Liver (tissue), 9 donors: ENCODE measurements around the gene SAMD4A. TPM values are rescaled to one million over a fixed set of nuclear protein-coding genes. Genes with fewer than 3 reads are reported as not detected.

Source experiments
- DNase-seq: peaks from one replicate; pipeline ENCODE4 v3.0.0-alpha.2; 2017; ENCODE audit warnings: low spot score
- H3K27ac ChIP-seq, 2 donors: one replicate each; pipeline ENCODE4 v1.7.0; 2013; ENCODE audit warnings: inconsistent platforms in 2 of 2, low read length in 2 of 2, control low read depth in 1 of 2, low read depth in 1 of 2, mild to moderate bottlenecking in 1 of 2
- H3K27me3 ChIP-seq, 4 donors: one replicate each; pipeline versions ENCODE4 v1.6.1 to v1.7.0; 2013; ENCODE audit warnings: low read length in 3 of 4, inconsistent platforms in 1 of 4, mild to moderate bottlenecking in 1 of 4, moderate library complexity in 1 of 4; ENCODE audit not compliant: control insufficient read depth in 4 of 4, insufficient read depth in 4 of 4
- H3K36me3 ChIP-seq, 4 donors: one replicate each; pipeline versions ENCODE4 v1.6.1 to v1.7.0; 2013; ENCODE audit warnings: low read length in 3 of 4, mild to moderate bottlenecking in 3 of 4, low read depth in 1 of 4, moderate library complexity in 1 of 4; ENCODE audit not compliant: control insufficient read depth in 4 of 4, insufficient read depth in 3 of 4
- H3K4me1 ChIP-seq, 4 donors: one replicate each; pipeline versions ENCODE4 v1.6.1 to v1.7.0; 2013; ENCODE audit warnings: low read length in 3 of 4, mild to moderate bottlenecking in 3 of 4, moderate library complexity in 1 of 4; ENCODE audit not compliant: control insufficient read depth in 4 of 4, insufficient read depth in 4 of 4
- H3K4me3 ChIP-seq, 3 donors: one replicate each; pipeline versions ENCODE4 v1.6.1 to v1.7.0; 2013; ENCODE audit warnings: low read length in 3 of 3, control low read depth in 1 of 3, low read depth in 1 of 3, mild to moderate bottlenecking in 1 of 3
- H3K9ac ChIP-seq, 2 donors: one replicate each; pipeline ENCODE4 v1.7.0; 2013; ENCODE audit warnings: low read length in 2 of 2, mild to moderate bottlenecking in 2 of 2, moderate library complexity in 2 of 2, control low read depth in 1 of 2, low read depth in 1 of 2
- H3K9me3 ChIP-seq, 4 donors: one replicate each; pipeline versions ENCODE4 v1.6.1 to v1.7.0; 2013; ENCODE audit warnings: low read length in 3 of 4; ENCODE audit not compliant: control insufficient read depth in 4 of 4
- EGR1 ChIP-seq, 2 donors: IDR thresholded peaks; 2 replicates each; pipeline ENCODE4 v1.6.1; 2016 to 2018; ENCODE audit warnings: antibody characterized with exemption in 2 of 2, low read depth in 2 of 2
- FOXA1 ChIP-seq: IDR thresholded peaks from 2 replicates; pipeline ENCODE4 v1.6.1; 2016; ENCODE audit warnings: antibody characterized with exemption
- GABPA ChIP-seq, 2 donors: IDR thresholded peaks in 1 of 2; conservative IDR thresholded peaks in 1 of 2; 2 replicates each; pipeline ENCODE4 v1.6.1; 2016; ENCODE audit warnings: antibody characterized with exemption in 2 of 2, mild to moderate bottlenecking in 1 of 2, moderate library complexity in 1 of 2
- HNF4A ChIP-seq, 2 donors: conservative IDR thresholded peaks; 2 replicates each; pipeline ENCODE4 v1.6.1; 2016; ENCODE audit warnings: antibody characterized with exemption in 2 of 2, mild to moderate bottlenecking in 2 of 2
- NR2F2 ChIP-seq: IDR thresholded peaks from 2 replicates; pipeline ENCODE4 v1.6.1; 2016; ENCODE audit warnings: antibody characterized with exemption
- RXRA ChIP-seq, 2 donors: IDR thresholded peaks; 2 replicates each; pipeline ENCODE4 v1.6.1; 2017 to 2018; ENCODE audit warnings: antibody characterized with exemption in 2 of 2, mild to moderate bottlenecking in 1 of 2
- SP1 ChIP-seq: IDR thresholded peaks from 2 replicates; pipeline ENCODE4 v1.6.1; 2018; ENCODE audit warnings: antibody characterized with exemption, mild to moderate bottlenecking
- TAF1 ChIP-seq: conservative IDR thresholded peaks from 2 replicates; pipeline ENCODE4 v1.6.1; 2016; ENCODE audit warnings: antibody characterized with exemption, mild to moderate bottlenecking
- YY1 ChIP-seq: IDR thresholded peaks from 2 replicates; pipeline ENCODE4 v1.6.1; 2016; ENCODE audit warnings: antibody characterized with exemption, mild to moderate bottlenecking
- WGBS: extraction: QIAGEN DNeasy Blood & Tissue Kit; methylation state at CpG from one replicate; pipeline ENCODE4 v1.1.7; 2013; 5-methylcytosine and 5-hydroxymethylcytosine counted together
- polyA plus RNA-seq, 2 donors: library from polyadenylated mRNA; stranded (reverse) in 1 of 2; unstranded in 1 of 2; fragments of 200-250 nt in 1 of 2; fragments of >200 nt in 1 of 2; fragmentation: Nextera tagmentation in 1 of 2; extraction: Ambion mirVana in 1 of 2; gene quantifications; one replicate each; pipeline versions ENCODE4 v1.2.1 to v1.2.3, GENCODE V29; 2013 to 2015
- total RNA-seq, 2 donors: library from RNA; depleted of rRNA; stranded (reverse); fragments of >200 nt; gene quantifications; one replicate each; pipeline ENCODE4 v1.2.3, GENCODE V29; 2014
- TF ChIP-seq, protein P1 (sequence below): IDR thresholded peaks from 2 replicates; pipeline ENCODE4 v1.6.1; 2016; ENCODE audit warnings: antibody characterized with exemption
- TF ChIP-seq, protein P2 (sequence below): IDR thresholded peaks from 2 replicates; pipeline ENCODE4 v1.6.1; 2016; ENCODE audit warnings: antibody characterized with exemption, mild to moderate bottlenecking
- TF ChIP-seq, protein P3 (sequence below): fragments of 150-350 bp; IDR thresholded peaks from 2 replicates; pipeline ENCODE4 v1.5.1; 2017; ENCODE audit warnings: improper control_type of control experiment, low read depth, low read length; ENCODE audit not compliant: missing input control
- donor health status: healthy.
- donor health status: healthy.
- donor health status: healthy.
- donor health status: healthy.
- donor health status: healthy.

SAMD4A gene
- total and polyA plus RNA-seq, 4 donors, result 4.3 to 17.8 (median 8.1) TPM

DNA sequence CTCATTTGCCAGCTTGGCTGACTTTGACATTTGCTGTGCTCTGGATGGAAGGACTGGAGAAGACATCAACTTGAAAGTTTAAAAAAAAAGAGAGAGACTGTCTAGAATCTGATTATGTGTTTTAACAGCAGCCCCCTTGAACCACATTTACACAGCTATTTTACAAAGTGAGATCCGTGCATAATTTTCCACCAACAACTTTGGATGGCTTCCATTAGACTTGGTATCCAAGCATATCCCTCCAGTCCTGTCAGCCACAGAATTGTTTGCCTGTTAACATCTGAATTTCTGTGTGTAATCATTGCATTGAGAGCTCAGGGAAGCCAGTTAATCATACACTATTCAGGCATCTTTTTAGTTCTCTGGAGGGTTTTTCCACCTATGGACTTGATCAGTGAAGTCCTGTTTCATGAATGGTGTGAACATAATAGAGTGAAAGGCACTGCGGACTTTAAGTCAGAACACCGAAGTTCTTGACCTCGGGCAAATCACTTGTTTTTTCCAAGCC lies 93.7 kb downstream of the SAMD4A start:
- Histone ChIP-seq H3K4me1 (peaks cover 0 to 3% (median 1%) of the 10 kb centered on the region in 4 donors), H3K27ac (no peak overlapping the region), H3K36me3 (no peaks in the 10 kb centered on the region), H3K9ac (no peak overlapping the region), H3K9me3 (no peaks in the 10 kb centered on the region), H3K27me3 (no peaks in the 10 kb centered on the region), H3K4me3 (no peak overlapping the region)
- TF ChIP-seq NR2F2 (no peak), FOXA1 (no peak), GABPA (IDR thresholded peaks at IDR 0.05 in 1 of 2, conservative IDR thresholded peaks at IDR 0.05 in 1 of 2) (no peak)
- TF ChIP-seq, protein P1, sequence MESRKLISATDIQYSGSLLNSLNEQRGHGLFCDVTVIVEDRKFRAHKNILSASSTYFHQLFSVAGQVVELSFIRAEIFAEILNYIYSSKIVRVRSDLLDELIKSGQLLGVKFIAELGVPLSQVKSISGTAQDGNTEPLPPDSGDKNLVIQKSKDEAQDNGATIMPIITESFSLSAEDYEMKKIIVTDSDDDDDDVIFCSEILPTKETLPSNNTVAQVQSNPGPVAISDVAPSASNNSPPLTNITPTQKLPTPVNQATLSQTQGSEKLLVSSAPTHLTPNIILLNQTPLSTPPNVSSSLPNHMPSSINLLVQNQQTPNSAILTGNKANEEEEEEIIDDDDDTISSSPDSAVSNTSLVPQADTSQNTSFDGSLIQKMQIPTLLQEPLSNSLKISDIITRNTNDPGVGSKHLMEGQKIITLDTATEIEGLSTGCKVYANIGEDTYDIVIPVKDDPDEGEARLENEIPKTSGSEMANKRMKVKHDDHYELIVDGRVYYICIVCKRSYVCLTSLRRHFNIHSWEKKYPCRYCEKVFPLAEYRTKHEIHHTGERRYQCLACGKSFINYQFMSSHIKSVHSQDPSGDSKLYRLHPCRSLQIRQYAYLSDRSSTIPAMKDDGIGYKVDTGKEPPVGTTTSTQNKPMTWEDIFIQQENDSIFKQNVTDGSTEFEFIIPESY, result no peak
- 82% methylated on average over 4 of the region's 4 CpGs for WGBS
- DNase-seq, result no peak

DNA sequence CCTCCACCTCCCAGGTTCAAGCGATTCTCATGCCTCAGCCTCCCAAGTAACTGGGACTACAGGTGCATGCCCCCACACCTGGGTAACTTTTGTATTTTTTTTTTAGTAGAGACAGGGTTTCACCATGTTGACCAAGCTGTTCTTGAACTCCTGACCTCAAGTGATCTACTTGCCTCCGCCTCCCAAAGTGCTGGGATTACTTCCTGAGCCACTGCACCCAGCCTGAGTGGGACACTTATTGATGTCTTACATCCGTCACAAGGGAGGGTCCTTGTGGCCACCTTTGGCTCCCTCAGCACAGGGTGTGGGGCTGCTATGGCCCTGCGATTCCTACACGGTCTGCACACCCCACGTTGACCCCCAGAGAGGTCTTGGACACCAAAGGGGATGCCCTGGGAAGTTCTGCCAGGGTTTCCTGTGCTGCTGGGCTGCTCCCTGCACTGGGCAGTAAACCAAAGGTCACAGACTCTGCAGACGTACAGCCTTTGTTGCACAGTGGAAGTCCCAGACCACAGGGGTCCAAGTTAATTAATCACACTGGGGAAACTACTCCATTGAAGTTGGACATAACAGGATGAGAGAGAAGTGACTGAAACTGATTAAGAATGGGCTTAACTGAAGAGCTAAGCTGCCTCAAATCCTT lies 95.7 kb downstream of the SAMD4A start:
- no peak overlapping the region for H3K27ac ChIP-seq
- no peak for TF ChIP-seq YY1
- TF ChIP-seq GABPA (IDR thresholded peaks at IDR 0.05 in 1 of 2, conservative IDR thresholded peaks at IDR 0.05 in 1 of 2), result no peak
- TF ChIP-seq EGR1 (IDR thresholded peaks at IDR 0.05; ENCODE audit: low read depth in 2 of 2), result no peak
- TF ChIP-seq TAF1, result no peak
- TF ChIP-seq, protein P2, sequence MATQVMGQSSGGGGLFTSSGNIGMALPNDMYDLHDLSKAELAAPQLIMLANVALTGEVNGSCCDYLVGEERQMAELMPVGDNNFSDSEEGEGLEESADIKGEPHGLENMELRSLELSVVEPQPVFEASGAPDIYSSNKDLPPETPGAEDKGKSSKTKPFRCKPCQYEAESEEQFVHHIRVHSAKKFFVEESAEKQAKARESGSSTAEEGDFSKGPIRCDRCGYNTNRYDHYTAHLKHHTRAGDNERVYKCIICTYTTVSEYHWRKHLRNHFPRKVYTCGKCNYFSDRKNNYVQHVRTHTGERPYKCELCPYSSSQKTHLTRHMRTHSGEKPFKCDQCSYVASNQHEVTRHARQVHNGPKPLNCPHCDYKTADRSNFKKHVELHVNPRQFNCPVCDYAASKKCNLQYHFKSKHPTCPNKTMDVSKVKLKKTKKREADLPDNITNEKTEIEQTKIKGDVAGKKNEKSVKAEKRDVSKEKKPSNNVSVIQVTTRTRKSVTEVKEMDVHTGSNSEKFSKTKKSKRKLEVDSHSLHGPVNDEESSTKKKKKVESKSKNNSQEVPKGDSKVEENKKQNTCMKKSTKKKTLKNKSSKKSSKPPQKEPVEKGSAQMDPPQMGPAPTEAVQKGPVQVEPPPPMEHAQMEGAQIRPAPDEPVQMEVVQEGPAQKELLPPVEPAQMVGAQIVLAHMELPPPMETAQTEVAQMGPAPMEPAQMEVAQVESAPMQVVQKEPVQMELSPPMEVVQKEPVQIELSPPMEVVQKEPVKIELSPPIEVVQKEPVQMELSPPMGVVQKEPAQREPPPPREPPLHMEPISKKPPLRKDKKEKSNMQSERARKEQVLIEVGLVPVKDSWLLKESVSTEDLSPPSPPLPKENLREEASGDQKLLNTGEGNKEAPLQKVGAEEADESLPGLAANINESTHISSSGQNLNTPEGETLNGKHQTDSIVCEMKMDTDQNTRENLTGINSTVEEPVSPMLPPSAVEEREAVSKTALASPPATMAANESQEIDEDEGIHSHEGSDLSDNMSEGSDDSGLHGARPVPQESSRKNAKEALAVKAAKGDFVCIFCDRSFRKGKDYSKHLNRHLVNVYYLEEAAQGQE, result no peak
- TF ChIP-seq NR2F2, result peak; percentile 83
- TF ChIP-seq SP1, result no peak
- TF ChIP-seq, protein P3, sequence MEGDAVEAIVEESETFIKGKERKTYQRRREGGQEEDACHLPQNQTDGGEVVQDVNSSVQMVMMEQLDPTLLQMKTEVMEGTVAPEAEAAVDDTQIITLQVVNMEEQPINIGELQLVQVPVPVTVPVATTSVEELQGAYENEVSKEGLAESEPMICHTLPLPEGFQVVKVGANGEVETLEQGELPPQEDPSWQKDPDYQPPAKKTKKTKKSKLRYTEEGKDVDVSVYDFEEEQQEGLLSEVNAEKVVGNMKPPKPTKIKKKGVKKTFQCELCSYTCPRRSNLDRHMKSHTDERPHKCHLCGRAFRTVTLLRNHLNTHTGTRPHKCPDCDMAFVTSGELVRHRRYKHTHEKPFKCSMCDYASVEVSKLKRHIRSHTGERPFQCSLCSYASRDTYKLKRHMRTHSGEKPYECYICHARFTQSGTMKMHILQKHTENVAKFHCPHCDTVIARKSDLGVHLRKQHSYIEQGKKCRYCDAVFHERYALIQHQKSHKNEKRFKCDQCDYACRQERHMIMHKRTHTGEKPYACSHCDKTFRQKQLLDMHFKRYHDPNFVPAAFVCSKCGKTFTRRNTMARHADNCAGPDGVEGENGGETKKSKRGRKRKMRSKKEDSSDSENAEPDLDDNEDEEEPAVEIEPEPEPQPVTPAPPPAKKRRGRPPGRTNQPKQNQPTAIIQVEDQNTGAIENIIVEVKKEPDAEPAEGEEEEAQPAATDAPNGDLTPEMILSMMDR, result no peak
- TF ChIP-seq RXRA (IDR thresholded peaks at IDR 0.05), result peak in 1 of 2 donors; percentile 8
- TF ChIP-seq HNF4A (conservative IDR thresholded peaks at IDR 0.05), result no peak
- WGBS, result 65% methylated on average over 7 of the region's 7 CpGs
- H3K4me3 ChIP-seq, result no peak overlapping the region
- no peaks in the 10 kb centered on the region for H3K27me3 ChIP-seq
- no peak overlapping the region for H3K9ac ChIP-seq
- H3K4me1 ChIP-seq, result peaks cover 0 to 3% (median 1%) of the 10 kb centered on the region in 4 donors
- no peak for DNase-seq
- no peaks in the 10 kb centered on the region for H3K36me3 ChIP-seq
- no peaks in the 10 kb centered on the region for H3K9me3 ChIP-seq
